HepG2 (cell line): Measurements from ENCODE around the gene VCPKMT. TPM values are rescaled to one million over a fixed set of nuclear protein-coding genes. Genes with fewer than 3 reads are reported as not detected.

Experiments used
- ATAC-seq: fragments of 200-7000 bp; cut with Tn5 transposase; 3 replicates; pipeline ENCODE4 v1.9.1; 2020; ENCODE audit warnings: mild to moderate bottlenecking, moderate library complexity
- BruUV-seq: library from RNA; stranded (reverse); fragments of 400-500 nt; replicated peaks from 2 replicates; lab custom pipeline; 2021; lab: Mats Ljungman, UMichigan
- CTCF ChIA-PET: fragments of 300-600 bp; formaldehyde crosslinking; extraction: SDS; loops from one replicate; lab custom pipeline; 2021; ENCODE audit warnings: low total read pairs, inconsistent platforms, low intra/inter-chr PET ratio; lab: Yijun Ruan, JAX
- POLR2A ChIA-PET: fragments of 350-600 bp; sonication (Branson Sonifier 250); formaldehyde crosslinking; loops from one replicate; lab custom pipeline; 2020; ENCODE audit warnings: antibody characterized with exemption, inconsistent platforms; lab: Yijun Ruan, JAX
- DNase-seq: peaks from one replicate; pipeline ENCODE4 v3.0.0-alpha.2; 2015; ENCODE audit warnings: low spot score
- FAIRE-seq: peaks from 3 replicates; lab custom pipeline; 2011; peaks lifted over from hg19 to GRCh38; lab: Jason Lieb, UNC
- H2AFZ ChIP-seq: one replicate; pipeline ENCODE4 v1.6.1; 2011; ENCODE audit warnings: low read length, inconsistent platforms
- H3K27ac ChIP-seq: fragments of 300-600 bp; 3 replicates; pipeline ENCODE4 v1.8.0; 2011; ENCODE audit warnings: mixed run types, mild to moderate bottlenecking, mixed read lengths, low read length, inconsistent platforms; ENCODE audit not compliant: insufficient read depth; ENCODE audit errors: extremely low read length
- H3K27me3 ChIP-seq, 2 experiments: fragments of 200-600 bp in 1 of 2; 2 replicates in 1 of 2; 3 replicates in 1 of 2; pipeline versions ENCODE4 v1.6.0 to v1.8.0; 2011; ENCODE audit warnings: low read length in 2 of 2, mild to moderate bottlenecking in 2 of 2, moderate library complexity in 2 of 2, inconsistent platforms in 1 of 2; ENCODE audit not compliant: insufficient read depth in 2 of 2, control insufficient read depth in 1 of 2
- H3K36me3 ChIP-seq, 2 experiments: fragments of 200-600 bp in 1 of 2; replicated peaks in 1 of 2; 2 replicates in 1 of 2; 3 replicates in 1 of 2; pipeline versions ENCODE4 v1.5.1 to v1.8.0; 2011; ENCODE audit warnings: low read length in 2 of 2, inconsistent platforms in 1 of 2; ENCODE audit not compliant: insufficient read depth in 2 of 2, control insufficient read depth in 1 of 2
- H3K4me1 ChIP-seq: 2 replicates; pipeline ENCODE4 v1.5.1; 2012; ENCODE audit warnings: low read length, inconsistent platforms; ENCODE audit not compliant: insufficient read depth
- H3K4me2 ChIP-seq: 2 replicates; pipeline ENCODE4 v1.6.0; 2011; ENCODE audit warnings: low read depth, low read length, inconsistent platforms
- H3K4me3 ChIP-seq, 3 experiments: fragments of 200-600 bp in 1 of 3; sonication (generic), shearing (Covaris generic) in 1 of 3; replicated peaks in 1 of 3; 2 replicates each; pipeline ENCODE4 v1.5.1; 2011 to 2016; ENCODE audit warnings: low read length in 3 of 3, inconsistent platforms in 2 of 3, low read depth in 2 of 3, mild to moderate bottlenecking in 2 of 3, control low read depth in 1 of 3, mixed read lengths in 1 of 3; ENCODE audit not compliant: insufficient read depth in 1 of 3
- H3K79me2 ChIP-seq: one replicate; pipeline ENCODE4 v1.6.1; 2011; ENCODE audit warnings: low read length, inconsistent platforms; ENCODE audit not compliant: insufficient read depth
- H3K9ac ChIP-seq: 2 replicates; pipeline ENCODE4 v1.6.0; 2011; ENCODE audit warnings: mild to moderate bottlenecking, low read depth, low read length, inconsistent platforms; ENCODE audit not compliant: insufficient read depth
- H3K9me3 ChIP-seq: 2 replicates; pipeline ENCODE4 v1.5.1; 2012; ENCODE audit warnings: mild to moderate bottlenecking, low read length
- H4K20me1 ChIP-seq: 2 replicates; pipeline ENCODE4 v1.6.0; 2011; ENCODE audit warnings: inconsistent platforms, mild to moderate bottlenecking, low read length, moderate library complexity; ENCODE audit not compliant: insufficient read depth
- AKAP8 ChIP-seq: sonication (generic); formaldehyde crosslinking; IDR thresholded peaks from 2 replicates; pipeline ENCODE4 v1.5.1; 2020; ENCODE audit warnings: mild to moderate bottlenecking, missing genetic modification reagents
- MED8 ChIP-seq: sonication (generic); formaldehyde crosslinking; IDR thresholded peaks from 2 replicates; pipeline ENCODE4 v1.8.1; 2023; ENCODE audit warnings: mild to moderate bottlenecking, missing genetic modification reagents; ENCODE audit not compliant: insufficient replicate concordance
- MIER2 ChIP-seq: IDR thresholded peaks from 2 replicates; pipeline ENCODE4 v1.6.1; 2016; ENCODE audit warnings: missing biosample characterization, missing genetic modification reagents
- NR0B2 ChIP-seq: sonication (generic); formaldehyde crosslinking; IDR thresholded peaks from 2 replicates; pipeline ENCODE4 v1.4.0; 2020; ENCODE audit warnings: mild to moderate bottlenecking, missing genetic modification reagents
- RAD21 ChIP-seq: fragments of 450-650 bp; formaldehyde crosslinking; IDR thresholded peaks from 2 replicates; pipeline ENCODE4 v1.5.0; 2020; ENCODE audit warnings: mild to moderate bottlenecking
- SATB2 ChIP-seq: sonication (generic); formaldehyde crosslinking; IDR thresholded peaks from 2 replicates; pipeline ENCODE4 v1.5.0; 2020; ENCODE audit warnings: missing genetic modification reagents
- SOX5 ChIP-seq: IDR thresholded peaks from 2 replicates; pipeline ENCODE4 v1.6.1; 2016; ENCODE audit warnings: borderline replicate concordance
- THAP8 ChIP-seq: sonication (generic); formaldehyde crosslinking; IDR thresholded peaks from 2 replicates; pipeline ENCODE4 v1.5.1; 2020; ENCODE audit warnings: missing genetic modification reagents, mild to moderate bottlenecking, borderline replicate concordance
- TSC22D2 ChIP-seq: sonication (generic); formaldehyde crosslinking; IDR thresholded peaks from 2 replicates; pipeline ENCODE4 v1.5.1; 2020; ENCODE audit warnings: missing genetic modification reagents, mild to moderate bottlenecking, borderline replicate concordance
- U2AF2 ChIP-seq: fragments of 200-400 bp; formaldehyde crosslinking; IDR thresholded peaks from 2 replicates; pipeline ENCODE4 v1.6.1; 2017; ENCODE audit warnings: low read depth, mild to moderate bottlenecking, low read length
- XBP1 ChIP-seq: sonication (generic); formaldehyde crosslinking; IDR thresholded peaks from 2 replicates; pipeline ENCODE4 v1.5.0; 2020; ENCODE audit warnings: missing genetic modification reagents
- ZFP90 ChIP-seq: sonication (generic); formaldehyde crosslinking; IDR thresholded peaks from 2 replicates; pipeline ENCODE4 v1.8.0; 2022; ENCODE audit warnings: missing genetic modification reagents, mild to moderate bottlenecking, inconsistent platforms, borderline replicate concordance
- ZNF382 ChIP-seq: sonication (generic); formaldehyde crosslinking; IDR thresholded peaks from 2 replicates; pipeline ENCODE4 v1.5.0; 2020; ENCODE audit warnings: missing genetic modification reagents, mild to moderate bottlenecking, borderline replicate concordance
- WGBS: methylation state at CpG from one replicate; pipeline ENCODE4 v1.1.6; 2017; ENCODE audit warnings: low lambda C conversion rate; 5-methylcytosine and 5-hydroxymethylcytosine counted together
- in situ Hi-C: cut with HindIII; loops from 2 replicates; pipeline ENCODE4 v1.10.0; 2017; ENCODE audit warnings: low pct_unique_long_range_greater_than_20kb; ENCODE audit not compliant: extremely low pct_ligation_motif_present
- intact Hi-C: fragments of 100-400 bp; cut with micrococcal nuclease; formaldehyde crosslinking; loops from one replicate; pipeline ENCODE4 v1.10.0; 2022; ENCODE audit not compliant: unreplicated experiment
- polyA plus RNA-seq, 8 experiments: library from polyadenylated mRNA; depleted of rRNA in 3 of 8; stranded (reverse) in 7 of 8; unstranded in 1 of 8; fragments of >200 nt; fragmentation: Illumina TruSeq in 4 of 8; extraction: Trizol in 4 of 8; gene quantifications; 2 replicates each; pipeline versions ENCODE4 v1.2.1 to v1.2.3, GENCODE V29; 2011 to 2016; ENCODE audit warnings: low read depth in 4 of 8, missing spikeins in 1 of 8, mixed read lengths in 1 of 8; ENCODE audit not compliant: insufficient read depth in 1 of 8
- total RNA-seq, 5 experiments: library from RNA; depleted of rRNA; stranded (reverse); fragments of >200 nt; fragmentation: Illumina TruSeq; extraction: Trizol; gene quantifications; 2 replicates each; pipeline ENCODE4 v1.2.3, GENCODE V29; 2016; ENCODE audit warnings: low read depth in 1 of 5
- TF ChIP-seq, protein P1 (sequence below): IDR thresholded peaks from 2 replicates; pipeline ENCODE4 v1.4.0; 2020; ENCODE audit warnings: mild to moderate bottlenecking, missing genetic modification reagents
- TF ChIP-seq, protein P2 (sequence below): sonication (generic); formaldehyde crosslinking; IDR thresholded peaks from 2 replicates; pipeline ENCODE4 v1.8.0; 2022; ENCODE audit warnings: mild to moderate bottlenecking, missing genetic modification reagents, moderate library complexity

The VCPKMT gene
- total and polyA plus RNA-seq, 2 of the 13 experiments (the other 11 are each of a cell fraction or from before 2014, with no cell fraction given) = 3.9 to 5.4 TPM

GRCh38 chr14:50122291-50122690 is 5.9 kb upstream of the VCPKMT start:
- CTCF ChIA-PET = no interaction called here

More at GRCh38 chr14:50122291-50122690, 5.9 kb upstream of the VCPKMT start:
- H3K9me3 ChIP-seq = no peaks in the 10 kb centered on the region
- H3K27me3 ChIP-seq = no peaks in the 10 kb centered on the region
- POLR2A ChIA-PET = no interaction called here
- H3K9ac ChIP-seq = no peak overlapping the region
- no peak overlapping the region for H3K27ac ChIP-seq
- H3K79me2 ChIP-seq = no peaks in the 10 kb centered on the region
- DNase-seq (no peak), ATAC-seq (no peak), FAIRE-seq (no peak)
- no peaks in the 10 kb centered on the region for H4K20me1 ChIP-seq
- 93% methylated on average over 6 of the region's 6 CpGs for WGBS
- intact Hi-C loops = no loop called here
- in situ Hi-C loops = no loop called here
- H3K4me3 ChIP-seq = no peak overlapping the region
- H3K4me1 ChIP-seq = no peaks in the 10 kb centered on the region
- no peak overlapping the region for H2AFZ ChIP-seq
- TF ChIP-seq XBP1 (CRISPR knock-in tag) (no peak), SOX5 (CRISPR knock-in tag) (no peak), MIER2 (CRISPR knock-in tag) (no peak), ZFP90 (CRISPR knock-in tag) (no peak), ZNF382 (CRISPR knock-in tag) (no peak), MED8 (CRISPR knock-in tag) (no peak), AKAP8 (CRISPR knock-in tag) (no peak), TSC22D2 (CRISPR knock-in tag) (no peak), U2AF2 (no peak), SATB2 (CRISPR knock-in tag) (no peak), NR0B2 (CRISPR knock-in tag) (no peak), RAD21 (CRISPR knock-in tag) (no peak), THAP8 (CRISPR knock-in tag) (no peak)
- TF ChIP-seq, protein P1, sequence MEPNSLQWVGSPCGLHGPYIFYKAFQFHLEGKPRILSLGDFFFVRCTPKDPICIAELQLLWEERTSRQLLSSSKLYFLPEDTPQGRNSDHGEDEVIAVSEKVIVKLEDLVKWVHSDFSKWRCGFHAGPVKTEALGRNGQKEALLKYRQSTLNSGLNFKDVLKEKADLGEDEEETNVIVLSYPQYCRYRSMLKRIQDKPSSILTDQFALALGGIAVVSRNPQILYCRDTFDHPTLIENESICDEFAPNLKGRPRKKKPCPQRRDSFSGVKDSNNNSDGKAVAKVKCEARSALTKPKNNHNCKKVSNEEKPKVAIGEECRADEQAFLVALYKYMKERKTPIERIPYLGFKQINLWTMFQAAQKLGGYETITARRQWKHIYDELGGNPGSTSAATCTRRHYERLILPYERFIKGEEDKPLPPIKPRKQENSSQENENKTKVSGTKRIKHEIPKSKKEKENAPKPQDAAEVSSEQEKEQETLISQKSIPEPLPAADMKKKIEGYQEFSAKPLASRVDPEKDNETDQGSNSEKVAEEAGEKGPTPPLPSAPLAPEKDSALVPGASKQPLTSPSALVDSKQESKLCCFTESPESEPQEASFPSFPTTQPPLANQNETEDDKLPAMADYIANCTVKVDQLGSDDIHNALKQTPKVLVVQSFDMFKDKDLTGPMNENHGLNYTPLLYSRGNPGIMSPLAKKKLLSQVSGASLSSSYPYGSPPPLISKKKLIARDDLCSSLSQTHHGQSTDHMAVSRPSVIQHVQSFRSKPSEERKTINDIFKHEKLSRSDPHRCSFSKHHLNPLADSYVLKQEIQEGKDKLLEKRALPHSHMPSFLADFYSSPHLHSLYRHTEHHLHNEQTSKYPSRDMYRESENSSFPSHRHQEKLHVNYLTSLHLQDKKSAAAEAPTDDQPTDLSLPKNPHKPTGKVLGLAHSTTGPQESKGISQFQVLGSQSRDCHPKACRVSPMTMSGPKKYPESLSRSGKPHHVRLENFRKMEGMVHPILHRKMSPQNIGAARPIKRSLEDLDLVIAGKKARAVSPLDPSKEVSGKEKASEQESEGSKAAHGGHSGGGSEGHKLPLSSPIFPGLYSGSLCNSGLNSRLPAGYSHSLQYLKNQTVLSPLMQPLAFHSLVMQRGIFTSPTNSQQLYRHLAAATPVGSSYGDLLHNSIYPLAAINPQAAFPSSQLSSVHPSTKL (CRISPR knock-in tag) = no peak
- TF ChIP-seq, protein P2, sequence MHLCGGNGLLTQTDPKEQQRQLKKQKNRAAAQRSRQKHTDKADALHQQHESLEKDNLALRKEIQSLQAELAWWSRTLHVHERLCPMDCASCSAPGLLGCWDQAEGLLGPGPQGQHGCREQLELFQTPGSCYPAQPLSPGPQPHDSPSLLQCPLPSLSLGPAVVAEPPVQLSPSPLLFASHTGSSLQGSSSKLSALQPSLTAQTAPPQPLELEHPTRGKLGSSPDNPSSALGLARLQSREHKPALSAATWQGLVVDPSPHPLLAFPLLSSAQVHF = no peak
- no peak overlapping the region for H3K4me2 ChIP-seq
- peaks cover 1 to 8% of the 10 kb centered on the region in 2 experiments; a peak in 1 of 5 replicates for H3K36me3 ChIP-seq
- BruUV-seq = no TSS peak
